Fibroblast of skin of right quadriceps (primary cell): Measurements from ENCODE around the gene GAB2.
"Not testable (repeated sequence)": the region's sequence is repeated elsewhere in the genome, so short reads cannot be mapped to it uniquely, and the experiment has no call there.

Experiments
- DNase-seq: peaks from one replicate; pipeline ENCODE4 v3.0.0-alpha.2; 2013

GAB2 gene

GRCh38 chr11:78361228-78361627 lies 56.4 kb downstream of the GAB2 start:
- DNase-seq = no peak

GRCh38 chr11:78359921-78360320 lies 57.7 kb downstream of the GAB2 start:
- DNase-seq = no peak

- not testable (repeated sequence) for DNase-seq
Observed at GRCh38 chr11:78357924-78358323, 59.7 kb downstream of the GAB2 start.

- not testable (repeated sequence) for DNase-seq
Observed at GRCh38 chr11:78357425-78357824, 60.2 kb downstream of the GAB2 start.

- not testable (repeated sequence) for DNase-seq
Observed at GRCh38 chr11:78355742-78356141, 61.9 kb downstream of the GAB2 start.

- DNase-seq = no peak
Observed at GRCh38 chr11:78355309-78355705, 62.3 kb downstream of the GAB2 start.

GRCh38 chr11:78354408-78355308 lies 63.0 kb downstream of the GAB2 start:
- peak; percentile 62 for DNase-seq

GRCh38 chr11:78351979-78352841 lies 65.4 kb downstream of the GAB2 start:
- DNase-seq = no peak

- no peak for DNase-seq
Observed at GRCh38 chr11:78351193-78351592, 66.4 kb downstream of the GAB2 start.

- peak; percentile 61 for DNase-seq
Observed at GRCh38 chr11:78350646-78351165, 66.9 kb downstream of the GAB2 start.

GRCh38 chr11:78350091-78350645 lies 67.5 kb downstream of the GAB2 start:
- DNase-seq = peak; percentile 18

- DNase-seq = no peak
Observed at GRCh38 chr11:78349624-78350023, 68.0 kb downstream of the GAB2 start.

- DNase-seq = no peak
Observed at GRCh38 chr11:78349114-78349513, 68.5 kb downstream of the GAB2 start.

- DNase-seq = no peak
Observed at GRCh38 chr11:78347956-78348355, 69.7 kb downstream of the GAB2 start.

- DNase-seq = no peak
Observed at GRCh38 chr11:78346799-78347198, 70.8 kb downstream of the GAB2 start.

GRCh38 chr11:78345450-78345849 lies 72.2 kb downstream of the GAB2 start:
- DNase-seq = no peak

GRCh38 chr11:78344676-78345075 lies 72.9 kb downstream of the GAB2 start:
- DNase-seq = no peak

GRCh38 chr11:78344094-78344493 lies 73.5 kb downstream of the GAB2 start:
- no peak for DNase-seq

- no peak for DNase-seq
Observed at GRCh38 chr11:78343303-78343702, 74.3 kb downstream of the GAB2 start.

GRCh38 chr11:78341841-78342240 lies 75.8 kb downstream of the GAB2 start:
- no peak for DNase-seq

- no peak for DNase-seq
Observed at GRCh38 chr11:78340530-78340929, 77.1 kb downstream of the GAB2 start.

- DNase-seq = no peak
Observed at GRCh38 chr11:78339945-78340344, 77.7 kb downstream of the GAB2 start.

GRCh38 chr11:78339483-78339882 lies 78.1 kb downstream of the GAB2 start:
- DNase-seq = no peak
